HG03064 (cell line): ENCODE results near the gene QKI.
"Not testable (repeated sequence)": the region's sequence is repeated elsewhere in the genome, so short reads cannot be mapped to it uniquely, and the experiment has no call there.

Source experiments
- ATAC-seq: cut with Tn5 transposase; IDR thresholded peaks from one replicate; pipeline ENCODE4 v1.9.1; 2021; ENCODE audit warnings: low read depth; ENCODE audit not compliant: unreplicated experiment

QKI gene

GRCh38 chr6:163413345-163414116 lies 987 bp upstream of the QKI start:
- peak; percentile 41 for ATAC-seq

- ATAC-seq: peak; percentile 17
Measured at GRCh38 chr6:163414946-163415619, 565 bp downstream of the QKI start.

- ATAC-seq: no peak
Measured at GRCh38 chr6:163415620-163416556, 1.4 kb downstream of the QKI start.

- no peak for ATAC-seq
Measured at GRCh38 chr6:163416557-163417253, 2.2 kb downstream of the QKI start.

- ATAC-seq: no peak
Measured at GRCh38 chr6:163417595-163417994, 3.1 kb downstream of the QKI start.

GRCh38 chr6:163418311-163419029 lies 4.0 kb downstream of the QKI start:
- ATAC-seq: no peak

GRCh38 chr6:163419413-163420288 lies 5.1 kb downstream of the QKI start:
- ATAC-seq: no peak

GRCh38 chr6:163420289-163420614 lies 5.7 kb downstream of the QKI start:
- ATAC-seq: no peak

- no peak for ATAC-seq
Measured at GRCh38 chr6:163422550-163422949, 8.0 kb downstream of the QKI start.

GRCh38 chr6:163423696-163424095 lies 9.2 kb downstream of the QKI start:
- ATAC-seq: no peak

- no peak for ATAC-seq
Measured at GRCh38 chr6:163427498-163428254, 13.2 kb downstream of the QKI start.

GRCh38 chr6:163428373-163428772 lies 13.9 kb downstream of the QKI start:
- no peak for ATAC-seq

GRCh38 chr6:163429858-163430448 lies 15.4 kb downstream of the QKI start:
- ATAC-seq: no peak

- ATAC-seq: no peak
Measured at GRCh38 chr6:163432300-163432699, 17.8 kb downstream of the QKI start.

GRCh38 chr6:163433486-163433885 lies 19.0 kb downstream of the QKI start:
- not testable (repeated sequence) for ATAC-seq

GRCh38 chr6:163435023-163435422 lies 20.5 kb downstream of the QKI start:
- ATAC-seq: no peak

- no peak for ATAC-seq
Measured at GRCh38 chr6:163436843-163437242, 22.3 kb downstream of the QKI start.

- no peak for ATAC-seq
Measured at GRCh38 chr6:163437466-163437865, 22.9 kb downstream of the QKI start.
